GM10266 (cell line): Measurements from ENCODE around the gene TEKT5.

ENCODE experiments used
- DNase-seq: peaks from one replicate; pipeline ENCODE4 v3.0.0; 2012; ENCODE audit errors: extremely low spot score
- CTCF ChIP-seq: IDR thresholded peaks from 2 replicates; pipeline ENCODE4 v1.5.1; 2012; ENCODE audit warnings: mild to moderate bottlenecking, low read depth; ENCODE audit not compliant: control insufficient read depth, insufficient read depth; ENCODE audit errors: missing control alignments

The TEKT5 gene

GRCh38 chr16:10642964-10643363 lies 51.8 kb downstream of the TEKT5 start:
- no peak for TF ChIP-seq CTCF
- DNase-seq = no peak

- DNase-seq = no peak
Observed at GRCh38 chr16:10641953-10642949, 52.5 kb downstream of the TEKT5 start.

GRCh38 chr16:10641555-10641952 lies 53.2 kb downstream of the TEKT5 start:
- no peak for DNase-seq
- no peak for TF ChIP-seq CTCF

More at GRCh38 chr16:10641953-10642949, 52.5 kb downstream of the TEKT5 start:
- no peak for TF ChIP-seq CTCF

- TF ChIP-seq CTCF = no peak
Observed at GRCh38 chr16:10640934-10641333, 53.8 kb downstream of the TEKT5 start.

GRCh38 chr16:10638101-10638500 lies 56.6 kb downstream of the TEKT5 start:
- TF ChIP-seq CTCF = no peak
- no peak for DNase-seq

More at GRCh38 chr16:10640934-10641333, 53.8 kb downstream of the TEKT5 start:
- DNase-seq = no peak

GRCh38 chr16:10637337-10638037 lies 57.2 kb downstream of the TEKT5 start:
- DNase-seq = no peak
- no peak for TF ChIP-seq CTCF
